Bone marrow (tissue), 2 donors: ENCODE results near the gene LTK.

ENCODE experiments used
- DNase-seq, 2 donors: peaks; one replicate each; lab custom pipeline; 2025; lab: John Stamatoyannopoulos, UW

The LTK gene

GRCh38 chr15:41513506-41514227, at the start of gene LTK:
LTK (minus strand) TSS chr15:41513827; CDS start chr15:41513709, 118 bp downstream.
- DNase-seq = no peak

GRCh38 chr15:41562784-41563198, 49.2 kb upstream of the LTK start:
- DNase-seq = no peak

- DNase-seq = no peak
These were observed 48.6 kb upstream of the LTK start for GRCh38 chr15:41562244-41562643.

GRCh38 chr15:41561777-41562145, 48.1 kb upstream of the LTK start:
- no peak for DNase-seq

GRCh38 chr15:41561104-41561776, 47.6 kb upstream of the LTK start:
- no peak for DNase-seq

GRCh38 chr15:41560572-41560874, 46.9 kb upstream of the LTK start:
- DNase-seq = no peak

GRCh38 chr15:41559239-41559782, 45.7 kb upstream of the LTK start:
- DNase-seq = no peak

GRCh38 chr15:41558400-41559238, 45.0 kb upstream of the LTK start, which contains the start of gene TYRO3:
TYRO3 (plus strand) TSS chr15:41559212; CDS start chr15:41559258, 46 bp downstream.
- peak; percentile 13 to 30 for DNase-seq

GRCh38 chr15:41557673-41558399, 44.2 kb upstream of the LTK start:
- peak; percentile 51 to 75 for DNase-seq

GRCh38 chr15:41556677-41557076, 43.0 kb upstream of the LTK start:
- DNase-seq = no peak

- no peak for DNase-seq
These were observed 41.3 kb upstream of the LTK start for GRCh38 chr15:41554915-41555314.

GRCh38 chr15:41554343-41554742, 40.7 kb upstream of the LTK start:
- DNase-seq = no peak

- no peak for DNase-seq
These were observed 40.1 kb upstream of the LTK start for GRCh38 chr15:41553731-41554130.

- DNase-seq = no peak
These were observed 36.6 kb upstream of the LTK start for GRCh38 chr15:41550066-41550775.

- no peak for DNase-seq
These were observed 33.5 kb upstream of the LTK start for GRCh38 chr15:41546851-41547786.

GRCh38 chr15:41545218-41545617, 31.6 kb upstream of the LTK start:
- DNase-seq = no peak

- DNase-seq = no peak
These were observed 31.0 kb upstream of the LTK start for GRCh38 chr15:41544650-41545015.

- DNase-seq = no peak
These were observed 29.9 kb upstream of the LTK start for GRCh38 chr15:41543521-41543870.

- DNase-seq = no peak
These were observed 23.2 kb upstream of the LTK start for GRCh38 chr15:41536866-41537265.

- no peak for DNase-seq
These were observed 21.9 kb upstream of the LTK start for GRCh38 chr15:41535544-41535943.
